ENCODE results near the gene PSMB7.

Gene PSMB7

DNA sequence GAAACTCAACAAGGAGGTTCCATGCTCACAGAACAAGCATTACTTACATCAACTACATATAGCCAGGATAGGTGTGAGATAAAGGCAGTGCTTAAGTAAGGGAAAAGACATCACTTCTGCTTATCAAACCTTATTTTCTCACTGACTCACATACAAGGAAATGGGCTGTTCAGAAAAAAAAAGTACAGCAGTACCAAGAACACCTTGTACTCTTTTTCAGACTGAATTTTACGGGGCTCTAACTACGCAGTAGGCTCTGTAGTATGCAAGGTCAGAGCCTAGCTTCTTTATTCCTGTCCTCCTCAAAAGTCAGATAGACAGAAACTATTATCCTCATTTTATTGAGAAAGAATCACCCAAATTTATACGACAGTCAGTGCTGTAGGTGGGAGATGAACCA is 5.8 kb downstream of the PSMB7 start:
- no peak for DNase-seq

DNA sequence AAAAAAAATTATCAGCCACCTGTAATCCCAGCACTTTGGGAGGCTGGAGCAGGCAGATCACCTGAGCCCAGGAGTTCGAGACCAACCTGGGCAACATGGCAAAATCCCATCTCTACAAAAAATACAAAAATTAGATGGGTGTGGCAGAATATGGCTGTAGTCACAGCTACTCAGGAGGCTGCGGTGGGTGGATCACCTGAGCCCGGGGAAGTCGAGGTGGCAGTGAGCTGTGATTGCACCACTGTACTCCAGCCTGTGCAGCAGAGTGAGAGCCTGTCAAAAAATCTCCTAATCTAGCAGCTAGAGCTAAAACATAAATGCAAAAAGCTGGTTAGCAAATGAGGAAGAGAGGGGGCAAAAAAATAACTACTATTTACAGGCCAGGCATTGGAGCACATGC is 12.0 kb downstream of the PSMB7 start:
- no peak for DNase-seq

DNA sequence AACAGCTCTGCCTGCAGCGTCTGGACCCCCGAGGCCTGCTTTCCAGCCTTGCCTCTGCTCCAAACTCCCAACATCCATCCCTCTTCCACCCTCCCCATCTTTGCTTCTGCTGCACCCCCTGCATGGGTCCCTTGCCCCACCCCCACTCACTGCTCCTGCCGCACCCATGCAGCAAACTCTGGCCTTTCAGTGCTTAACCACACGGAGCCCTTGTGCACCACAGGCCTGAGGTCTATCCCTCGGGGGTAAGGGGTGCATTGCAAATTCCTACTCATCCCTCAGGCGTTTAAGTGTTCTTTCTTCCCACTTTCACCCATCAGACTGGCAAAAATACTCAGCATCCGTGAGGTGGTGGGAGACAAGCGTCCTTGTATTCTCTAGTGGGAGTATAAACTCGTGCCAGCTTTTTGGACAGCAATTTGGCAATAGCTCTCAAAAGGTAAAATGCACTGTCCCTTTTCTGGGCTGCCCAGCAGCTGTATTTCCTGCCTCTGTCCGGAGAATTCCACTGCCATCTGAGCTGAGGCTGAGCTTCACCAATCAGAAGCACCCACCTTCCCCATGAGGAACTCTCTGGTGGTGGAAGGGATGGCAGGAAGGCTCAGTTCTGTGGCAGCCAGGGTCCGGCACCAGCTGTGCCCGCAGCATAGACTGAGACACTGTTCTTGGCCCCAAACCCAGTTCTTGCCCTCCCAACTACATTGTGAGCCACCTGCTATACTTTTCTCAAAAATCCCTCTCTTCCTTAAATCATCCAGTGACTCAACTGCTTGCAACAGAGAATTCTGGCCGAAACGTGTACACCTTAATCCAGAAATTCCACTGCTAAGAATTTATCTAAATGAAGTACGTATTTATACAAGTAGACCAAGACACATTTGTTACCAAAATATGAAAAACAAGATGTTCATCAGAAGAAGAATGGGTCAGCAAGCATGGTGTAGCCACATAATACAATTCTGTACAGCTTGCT is 15.0 kb downstream of the PSMB7 start:
- no peak for DNase-seq

DNA sequence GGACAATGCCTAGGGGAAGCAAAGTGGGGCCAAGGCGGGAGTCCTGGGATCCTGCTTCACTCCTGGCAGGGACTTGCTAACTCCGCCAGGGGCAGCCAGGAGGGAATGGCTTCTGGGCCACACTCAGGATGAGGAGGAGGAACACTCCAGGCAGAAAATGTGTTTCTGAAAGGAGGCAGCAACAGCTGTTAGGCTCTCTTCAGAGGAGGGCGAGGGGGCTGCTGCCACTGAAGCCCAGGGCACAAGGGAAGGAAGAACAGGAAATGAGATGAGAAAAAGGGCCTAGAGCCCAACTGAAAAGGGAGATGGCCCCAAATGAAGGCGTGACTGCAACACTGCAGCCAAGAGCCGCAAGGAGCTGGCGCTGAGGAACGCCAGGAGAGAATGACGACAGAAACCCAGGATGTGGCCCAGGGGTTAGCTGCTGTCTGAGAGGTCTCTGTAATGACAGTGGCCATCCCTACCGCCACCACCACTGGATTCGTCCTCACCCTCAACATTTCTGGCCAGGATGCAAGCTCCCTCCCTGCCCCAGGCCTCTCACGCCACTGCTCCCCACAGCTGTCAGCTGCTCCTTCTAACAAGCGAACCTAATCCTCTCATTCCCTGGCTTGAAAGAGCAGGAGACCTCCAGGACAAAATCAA is 15.8 kb downstream of the PSMB7 start:
- no peak for DNase-seq

DNA sequence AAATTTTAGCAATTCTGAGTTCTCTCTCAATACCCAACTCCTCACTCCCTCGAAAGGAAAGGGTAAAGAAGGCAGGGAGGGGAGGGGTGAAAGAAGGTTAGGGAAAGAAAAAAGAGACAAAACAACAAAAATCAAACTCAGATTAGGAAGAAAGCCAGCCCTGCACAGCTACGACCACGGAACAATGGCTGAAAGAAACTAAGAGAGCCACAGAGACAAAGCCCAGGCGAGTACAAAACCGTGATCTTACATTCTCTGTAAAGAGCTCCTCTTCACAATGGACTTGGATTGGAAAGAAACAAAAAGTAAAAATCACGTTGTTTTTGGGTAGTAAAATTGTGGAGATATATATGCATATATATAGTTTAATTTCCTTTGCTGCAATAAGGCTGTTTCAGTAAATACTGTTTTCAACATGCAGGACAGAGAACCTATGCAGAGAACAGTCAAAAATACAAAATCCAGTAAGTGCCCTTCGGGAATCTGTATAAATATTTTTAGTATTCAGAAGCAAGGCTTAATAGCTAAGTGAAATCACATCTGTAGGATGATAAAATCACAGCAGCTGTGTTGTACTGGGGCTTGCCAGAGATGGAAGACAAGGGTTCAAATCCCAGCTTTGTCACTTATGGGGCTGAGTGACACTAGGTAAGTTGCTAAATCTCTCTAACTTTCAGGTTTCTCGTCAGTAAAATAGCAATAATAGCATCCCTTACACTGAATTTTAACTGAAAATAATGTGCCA is 16.9 kb downstream of the PSMB7 start:
- DNase-seq, result no peak

DNA sequence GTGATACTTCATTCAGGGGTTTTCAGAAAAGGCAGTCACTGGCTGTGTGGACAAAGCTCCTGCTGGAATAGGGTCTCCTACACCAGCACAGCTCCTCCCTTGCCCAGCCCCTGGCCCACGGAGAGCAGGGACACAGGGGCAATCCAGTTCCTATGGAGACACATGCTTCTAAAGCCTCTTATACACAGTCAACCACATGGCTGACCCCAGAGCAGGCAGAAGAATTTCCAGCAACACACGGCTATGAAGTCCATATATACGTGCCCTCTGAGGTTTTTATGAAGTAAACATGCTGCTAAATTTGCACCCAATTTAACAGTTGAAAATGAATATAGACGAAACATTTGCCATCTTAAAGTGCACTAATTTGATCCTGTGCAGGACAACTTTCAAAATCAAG is 19.4 kb downstream of the PSMB7 start:
- DNase-seq, result no peak

DNA sequence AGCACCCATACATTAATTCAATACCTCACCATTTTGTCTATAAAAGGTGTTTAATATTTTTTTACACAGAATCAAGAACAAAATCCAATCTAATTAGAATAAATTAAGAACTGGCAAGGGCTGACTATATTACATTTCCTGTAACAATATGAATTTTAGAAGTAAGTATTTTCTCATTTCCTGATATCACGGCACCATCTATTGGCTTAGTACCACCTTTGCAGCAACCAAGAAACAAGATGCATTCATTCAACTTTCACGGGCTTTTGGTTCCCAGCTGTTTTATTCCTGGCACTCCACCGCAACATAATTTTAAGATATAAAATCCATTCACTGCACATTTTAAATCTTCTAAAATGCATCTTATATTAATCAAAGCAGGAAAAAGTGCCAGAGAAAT is 20.6 kb downstream of the PSMB7 start:
- DNase-seq, result no peak

DNA sequence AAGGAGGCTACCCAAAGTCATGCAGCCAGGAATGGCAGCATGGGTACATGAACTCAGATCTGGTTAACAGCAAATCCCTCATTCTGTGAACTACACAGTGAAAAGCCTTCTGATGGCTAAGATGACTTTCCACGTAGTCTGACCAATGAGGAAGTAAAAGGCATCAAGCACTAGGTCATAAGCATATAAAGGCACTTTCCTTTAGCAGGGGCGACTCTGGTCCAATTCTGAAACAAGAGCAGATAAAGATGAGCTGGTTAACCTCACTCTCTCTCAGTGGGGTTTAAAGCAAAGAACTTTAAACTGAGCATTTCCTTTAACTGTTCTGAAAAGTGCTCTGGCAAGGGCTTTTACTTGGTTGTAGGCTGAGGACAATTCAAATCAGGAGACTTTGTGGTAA is 21.1 kb downstream of the PSMB7 start:
- no peak for DNase-seq

DNA sequence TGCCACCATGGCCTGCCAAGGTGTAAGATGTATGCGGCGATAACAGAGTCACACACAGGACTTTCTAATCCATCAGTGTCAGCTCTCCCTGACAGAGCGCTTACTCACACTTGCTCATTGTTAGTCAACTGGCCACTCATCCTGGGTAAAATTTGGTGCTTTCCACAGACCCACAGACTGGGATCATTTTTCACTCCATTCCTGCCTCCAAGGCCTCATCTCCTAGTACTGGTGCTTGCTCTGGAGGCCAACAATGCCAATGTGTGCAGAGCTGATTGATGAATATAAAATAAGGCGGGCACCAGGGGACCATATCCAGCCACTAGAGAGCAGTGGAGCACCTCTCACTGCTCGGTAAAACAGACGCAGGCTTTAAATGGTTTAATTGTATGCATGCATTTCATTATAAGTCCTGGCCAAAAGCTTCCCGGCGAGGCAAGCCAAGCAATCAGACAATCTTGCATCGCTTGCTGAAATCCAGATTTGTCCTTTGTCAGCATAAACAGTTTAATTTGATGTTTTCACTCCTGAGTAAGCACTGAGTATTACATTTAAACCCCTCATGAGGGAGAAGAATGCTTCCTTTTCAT is 22.3 kb downstream of the PSMB7 start:
- no peak for DNase-seq

DNA sequence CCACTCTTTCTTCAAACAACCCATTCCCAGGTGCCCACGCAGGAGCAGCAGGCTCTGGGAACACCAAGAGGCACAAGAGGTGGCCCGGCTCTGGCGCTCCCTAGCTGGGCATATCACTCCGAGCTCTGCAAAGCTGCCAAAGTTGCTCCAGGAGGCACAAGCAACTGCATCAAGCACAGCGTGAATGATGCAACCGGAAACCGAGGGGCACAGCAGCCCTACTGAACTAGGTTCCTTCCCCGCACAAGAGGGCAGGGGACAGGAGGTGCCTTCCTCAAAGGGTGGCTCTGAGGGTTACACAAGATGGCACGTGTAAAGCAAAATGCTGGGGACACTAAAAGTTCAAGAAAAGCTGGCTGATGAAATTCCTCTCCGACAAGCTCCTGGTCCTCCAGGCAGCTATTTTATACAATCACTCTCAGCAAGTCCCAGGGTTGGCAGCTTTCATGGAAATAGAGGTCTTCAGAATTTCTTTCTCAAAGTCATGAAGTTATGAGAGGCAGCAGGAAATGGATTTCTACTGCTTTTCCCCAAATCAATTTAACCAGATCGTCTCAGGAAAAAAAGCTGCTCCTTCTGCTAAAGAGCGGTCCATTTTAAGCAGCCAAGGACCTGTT is 22.9 kb downstream of the PSMB7 start:
- no peak for DNase-seq

DNA sequence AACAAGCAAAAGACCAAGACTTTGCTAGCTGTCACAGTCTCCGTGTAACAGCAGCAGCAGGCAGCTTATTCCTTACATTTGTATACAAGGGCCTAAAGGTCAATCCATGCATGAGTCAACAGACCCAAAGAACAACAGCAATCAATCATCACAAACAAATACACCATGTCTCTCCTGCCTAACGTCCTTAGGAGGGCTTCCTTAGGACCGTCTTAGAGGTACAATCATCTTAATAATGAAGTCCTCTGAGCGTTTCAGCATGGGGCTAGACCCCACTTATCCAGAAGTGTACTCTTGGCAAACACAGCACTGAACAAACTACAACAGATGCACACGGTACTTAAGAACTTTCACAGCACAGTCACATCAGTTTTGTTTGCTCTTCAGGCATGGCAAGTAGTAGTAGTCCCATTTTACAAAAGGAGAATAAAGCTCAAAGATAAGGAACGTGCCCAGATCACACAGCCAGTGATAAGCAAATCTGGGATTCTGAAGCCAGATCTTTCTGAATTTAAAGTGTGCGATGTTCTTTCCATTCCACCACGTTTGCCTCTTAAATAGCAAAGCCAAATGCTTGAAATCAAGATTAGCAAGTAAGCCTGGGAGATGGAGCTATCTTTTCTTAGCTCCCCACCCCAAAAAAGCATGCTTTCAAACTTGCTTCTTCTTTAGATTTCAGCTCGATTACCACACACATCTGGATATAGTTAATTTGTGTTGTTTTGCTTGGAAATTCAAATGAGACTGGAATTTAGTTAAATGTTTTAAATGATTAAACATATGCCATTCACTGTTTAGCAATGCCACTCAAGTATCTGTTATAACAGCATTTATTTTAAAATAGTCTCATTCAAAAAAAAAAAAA is 24.2 kb downstream of the PSMB7 start:
- no peak for DNase-seq

DNA sequence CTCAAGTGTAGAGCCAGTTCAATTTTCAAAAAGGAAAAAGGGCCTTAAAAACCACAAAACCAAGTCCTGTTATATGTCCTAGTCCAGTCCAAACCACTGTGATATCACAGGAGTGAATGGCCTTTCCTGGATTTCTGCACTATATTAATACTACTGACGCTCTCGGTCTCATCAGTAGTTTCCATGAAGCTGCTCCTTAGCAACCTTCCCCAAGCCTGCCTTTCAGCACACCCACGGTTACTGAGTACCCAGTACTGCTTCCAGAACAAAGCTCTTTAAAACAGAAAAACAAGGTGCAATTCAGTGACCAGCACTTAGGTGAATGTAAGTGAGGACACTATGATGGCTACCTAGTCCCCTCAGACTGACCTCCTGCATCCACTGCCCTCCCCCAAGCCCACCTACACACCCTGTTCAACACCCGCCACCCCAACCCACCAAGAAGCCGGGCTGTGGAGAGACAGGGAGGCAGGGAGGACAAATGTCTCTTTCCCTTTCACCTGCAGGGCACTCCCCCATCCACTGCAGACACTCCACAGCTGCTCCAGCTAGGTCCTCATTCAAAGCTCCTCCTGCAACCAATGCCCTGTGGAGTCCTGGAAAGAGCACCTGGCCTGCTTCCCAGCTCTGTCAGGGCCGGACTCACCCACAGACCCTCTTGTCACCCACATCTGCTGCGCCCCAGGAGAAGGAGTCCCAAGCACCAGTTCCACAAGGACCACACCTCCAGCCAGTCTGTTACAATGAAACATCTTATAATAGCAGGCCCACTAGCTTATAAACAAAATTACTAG is 25.9 kb downstream of the PSMB7 start:
- DNase-seq, result no peak

DNA sequence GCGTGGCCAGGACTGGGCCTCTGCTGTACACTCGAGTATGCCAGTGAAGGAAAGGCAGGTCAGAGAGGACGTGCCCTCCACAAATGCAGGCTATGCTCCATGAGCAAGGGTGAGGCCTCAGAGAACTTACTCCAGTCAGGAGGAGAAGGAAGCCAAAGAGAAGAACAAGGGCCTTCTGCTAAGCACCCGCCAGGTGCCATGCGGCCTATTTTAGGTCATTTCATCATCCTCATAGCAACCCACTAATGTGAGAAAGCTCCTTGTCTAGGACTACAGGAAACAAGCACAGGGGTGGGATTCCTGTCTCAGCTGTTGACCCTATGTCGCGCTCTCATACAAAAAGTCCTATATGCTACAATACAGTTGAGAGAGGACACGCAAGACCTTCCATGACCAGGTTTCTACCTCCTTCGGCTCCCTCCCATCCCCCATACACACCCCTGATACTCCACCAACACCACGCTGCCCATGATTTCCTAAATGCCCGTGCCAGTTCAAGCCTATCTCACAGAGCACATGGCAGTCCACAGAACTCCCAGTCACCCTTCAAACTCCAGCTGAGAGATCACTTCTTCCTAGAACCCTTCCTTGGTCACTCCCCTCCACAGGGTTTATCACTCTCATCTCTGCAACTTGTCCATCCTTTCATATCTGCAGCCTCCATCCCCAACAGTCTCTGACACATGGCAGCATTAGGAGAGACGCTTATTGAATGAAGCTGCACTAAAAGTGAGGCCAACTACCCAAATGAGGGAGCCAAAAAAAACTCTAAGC is 26.8 kb downstream of the PSMB7 start:
- DNase-seq, result no peak

DNA sequence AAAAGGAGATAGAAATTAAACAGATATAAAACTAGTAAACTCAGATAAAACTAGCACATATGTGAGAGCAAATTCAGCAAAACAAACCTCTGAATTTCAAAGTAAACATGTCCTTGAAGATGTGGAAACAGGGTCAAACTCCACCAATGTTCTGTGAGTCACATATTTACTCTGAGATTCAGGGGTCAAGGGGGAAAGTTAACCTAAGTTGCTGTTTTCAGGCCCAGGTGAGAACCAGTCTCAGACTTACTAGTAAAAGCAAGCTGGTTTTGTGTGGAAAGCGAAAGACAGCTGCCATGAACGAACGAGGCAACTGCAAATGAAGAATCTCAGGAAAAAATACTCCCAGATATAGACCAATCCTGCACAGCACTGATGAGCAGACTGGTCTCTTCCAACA is 29.0 kb downstream of the PSMB7 start:
- no peak for DNase-seq

DNA sequence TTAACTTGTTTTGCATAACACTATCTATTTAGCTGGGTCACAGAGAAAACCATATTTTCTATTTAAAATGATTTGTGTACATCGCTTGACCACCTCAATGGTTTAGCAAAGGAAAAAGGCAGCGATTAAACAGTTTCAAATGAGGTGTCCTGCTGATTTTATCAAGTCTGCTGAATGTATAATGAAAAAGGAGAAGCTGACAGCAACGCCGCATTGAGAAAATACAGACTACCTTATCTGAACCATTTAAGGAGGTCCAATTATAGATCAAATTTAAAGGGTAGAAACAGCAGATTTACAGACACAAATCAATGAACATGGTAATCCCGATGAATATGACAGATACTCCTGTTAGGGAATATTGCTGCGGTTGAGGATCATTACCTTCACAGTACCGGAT is 29.6 kb downstream of the PSMB7 start:
- no peak for DNase-seq

DNA sequence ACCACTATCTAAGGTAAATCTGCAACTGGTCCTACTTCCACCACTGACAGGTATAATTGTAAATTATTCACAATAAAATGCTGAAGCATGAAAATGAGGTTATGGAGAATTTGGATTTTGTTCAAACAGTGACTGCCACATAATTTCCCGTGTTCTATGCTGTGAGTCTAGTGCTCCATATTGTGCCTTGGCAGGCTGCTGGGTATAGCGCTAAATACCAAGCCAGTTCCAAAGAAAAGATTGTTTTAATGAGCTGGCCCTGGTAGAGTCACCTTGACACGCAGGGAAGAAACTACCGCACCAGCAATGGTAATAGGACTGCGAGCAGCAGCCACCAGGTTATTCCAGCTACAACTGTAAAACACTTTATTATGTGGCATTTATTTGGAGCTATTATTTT is 30.4 kb downstream of the PSMB7 start:
- DNase-seq, result no peak

DNA sequence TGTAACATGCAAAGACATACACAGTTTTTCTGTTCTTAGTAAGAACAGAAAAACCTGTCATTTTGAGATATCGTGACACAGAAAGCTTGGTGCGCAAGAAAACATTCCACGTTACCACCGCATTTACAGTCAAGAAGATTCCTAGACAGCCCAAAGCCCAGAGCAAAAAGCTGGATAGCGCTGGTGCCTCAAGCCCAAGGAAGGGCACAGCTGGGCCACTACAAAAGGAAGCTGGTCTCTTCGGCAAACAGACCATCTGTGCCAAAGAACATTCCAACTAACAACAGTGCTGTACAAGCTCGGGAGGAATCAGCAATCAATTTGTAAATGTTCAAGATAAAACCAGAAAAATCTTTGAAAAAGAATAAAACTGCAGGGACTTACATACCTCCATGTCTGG is 31.0 kb downstream of the PSMB7 start:
- no peak for DNase-seq

DNA sequence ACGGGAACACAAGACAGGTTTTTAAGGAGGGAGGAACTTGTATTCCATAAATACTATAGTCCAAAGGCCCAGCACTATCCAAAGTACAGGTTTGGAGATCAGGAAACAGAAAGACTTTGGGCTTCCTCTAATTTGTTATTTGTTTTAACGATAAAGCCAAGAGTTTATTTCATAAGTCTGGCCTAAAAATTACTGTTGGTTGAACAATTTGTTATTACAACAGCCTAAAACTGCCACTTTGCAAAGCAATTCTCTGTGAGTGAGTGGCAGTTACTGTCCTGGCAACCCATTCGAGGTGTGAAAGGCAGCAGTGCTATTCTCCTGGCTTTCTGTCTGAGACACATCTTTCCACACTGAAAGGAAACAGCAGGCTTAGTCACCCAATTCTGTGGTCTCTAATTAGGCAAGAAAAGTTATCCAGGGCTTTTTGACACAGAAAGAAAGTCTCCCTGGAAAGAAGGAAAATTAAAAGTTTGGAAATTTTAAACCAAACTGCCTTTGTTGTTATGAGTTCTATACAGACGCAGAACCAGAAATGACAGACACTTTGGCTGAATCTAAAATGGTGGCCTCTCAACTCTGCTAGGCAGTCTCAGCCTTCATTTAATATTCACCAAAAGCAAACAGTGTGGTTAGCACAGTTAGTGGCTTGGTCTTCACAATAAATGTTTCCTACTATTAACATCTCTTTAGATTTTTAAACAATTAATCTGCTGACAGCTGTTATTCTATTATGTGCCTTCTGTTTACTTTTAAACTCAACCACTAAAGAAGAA is 33.9 kb downstream of the PSMB7 start:
- no peak for DNase-seq

Measured in NCI-H1048 (cell line).